Loucy (cell line): ENCODE results near the gene ITIH1.

Source experiments
- H2AFZ ChIP-seq: fragments of 200-600 bp; sonication (generic); 2 replicates; pipeline ENCODE4 v1.6.0; 2016; ENCODE audit warnings: antibody characterized with exemption, mild to moderate bottlenecking, low read length, moderate library complexity
- H3F3A ChIP-seq: fragments of 200-600 bp; 2 replicates; pipeline ENCODE4 v1.6.0; 2016; ENCODE audit warnings: antibody characterized with exemption, low read depth, mild to moderate bottlenecking
- H3K27me3 ChIP-seq: fragments of 200-600 bp; sonication (generic); 2 replicates; pipeline ENCODE4 v1.6.1; 2014; ENCODE audit warnings: low read length, mild to moderate bottlenecking; ENCODE audit not compliant: insufficient read depth, poor library complexity, severe bottlenecking
- H3K36me3 ChIP-seq: fragments of 200-600 bp; sonication (generic); 2 replicates; pipeline ENCODE4 v1.6.1; 2016; ENCODE audit warnings: low read length; ENCODE audit not compliant: insufficient read depth
- H3K4me1 ChIP-seq: fragments of 200-600 bp; sonication (generic); 2 replicates; pipeline ENCODE4 v1.5.1; 2014; ENCODE audit warnings: low read length, mild to moderate bottlenecking; ENCODE audit not compliant: insufficient read depth, poor library complexity, severe bottlenecking
- H3K4me2 ChIP-seq: fragments of 200-600 bp; sonication (generic); 2 replicates; pipeline ENCODE4 v1.6.0; 2014; ENCODE audit warnings: antibody characterized with exemption, low read length, low read depth, mild to moderate bottlenecking; ENCODE audit not compliant: poor library complexity, severe bottlenecking
- H3K4me3 ChIP-seq: fragments of 200-600 bp; sonication (generic); 2 replicates; pipeline ENCODE4 v1.5.1; 2014; ENCODE audit warnings: low read length, mild to moderate bottlenecking, mixed read lengths; ENCODE audit not compliant: poor library complexity, severe bottlenecking
- H3K79me2 ChIP-seq: fragments of 200-600 bp; sonication (generic); 2 replicates; pipeline ENCODE4 v1.6.1; 2014; ENCODE audit warnings: low read length; ENCODE audit not compliant: insufficient read depth
- H3K9ac ChIP-seq: fragments of 200-600 bp; sonication (generic); 2 replicates; pipeline ENCODE4 v1.6.0; 2014; ENCODE audit warnings: mild to moderate bottlenecking, low read depth, low read length, moderate library complexity; ENCODE audit not compliant: poor library complexity, severe bottlenecking
- H3K9me2 ChIP-seq: fragments of 200-600 bp; sonication (generic); replicated peaks from 2 replicates; pipeline ENCODE4 v1.6.1; 2016; ENCODE audit warnings: low read depth, low read length, mixed read lengths
- H3K9me3 ChIP-seq: fragments of 200-600 bp; sonication (generic); 2 replicates; pipeline ENCODE4 v1.6.1; 2014; ENCODE audit warnings: mild to moderate bottlenecking, antibody characterized with exemption, low read length, low read depth; ENCODE audit not compliant: insufficient read depth
- H4K20me1 ChIP-seq: fragments of 200-600 bp; sonication (generic); 2 replicates; pipeline ENCODE4 v1.6.0; 2014; ENCODE audit warnings: antibody characterized with exemption, low read length, mild to moderate bottlenecking; ENCODE audit not compliant: insufficient read depth, poor library complexity, severe bottlenecking
- EZH2phosphoT487 ChIP-seq: fragments of 200-600 bp; IDR thresholded peaks from 2 replicates; pipeline ENCODE4 v1.6.1; 2018; ENCODE audit warnings: antibody characterized with exemption, mild to moderate bottlenecking, moderate library complexity, borderline replicate concordance
- TF ChIP-seq, protein P1 (sequence below): fragments of 200-600 bp; sonication (generic); conservative IDR thresholded peaks from 2 replicates; pipeline ENCODE4 v1.5.1; 2014; ENCODE audit warnings: mild to moderate bottlenecking, antibody characterized with exemption, low read length

ITIH1 gene

DNA sequence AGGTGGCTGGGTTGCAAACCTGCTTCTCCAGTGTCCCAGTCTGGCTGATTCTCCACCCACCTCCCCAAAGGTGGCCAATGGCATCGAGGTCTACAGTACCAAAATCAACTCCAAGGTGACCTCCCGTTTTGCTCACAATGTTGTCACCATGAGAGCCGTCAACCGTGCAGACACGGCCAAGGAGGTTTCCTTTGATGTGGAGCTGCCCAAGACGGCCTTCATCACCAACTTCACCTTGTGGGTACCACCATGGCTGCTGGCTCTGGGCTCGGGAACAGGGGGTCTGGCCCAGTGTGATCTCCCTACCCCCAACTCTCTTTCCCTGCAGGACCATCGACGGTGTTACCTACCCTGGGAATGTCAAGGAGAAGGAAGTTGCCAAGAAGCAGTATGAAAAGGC lies 19.0 kb downstream of the ITIH1 start:
- no peak overlapping the region for H3K4me2 ChIP-seq

DNA sequence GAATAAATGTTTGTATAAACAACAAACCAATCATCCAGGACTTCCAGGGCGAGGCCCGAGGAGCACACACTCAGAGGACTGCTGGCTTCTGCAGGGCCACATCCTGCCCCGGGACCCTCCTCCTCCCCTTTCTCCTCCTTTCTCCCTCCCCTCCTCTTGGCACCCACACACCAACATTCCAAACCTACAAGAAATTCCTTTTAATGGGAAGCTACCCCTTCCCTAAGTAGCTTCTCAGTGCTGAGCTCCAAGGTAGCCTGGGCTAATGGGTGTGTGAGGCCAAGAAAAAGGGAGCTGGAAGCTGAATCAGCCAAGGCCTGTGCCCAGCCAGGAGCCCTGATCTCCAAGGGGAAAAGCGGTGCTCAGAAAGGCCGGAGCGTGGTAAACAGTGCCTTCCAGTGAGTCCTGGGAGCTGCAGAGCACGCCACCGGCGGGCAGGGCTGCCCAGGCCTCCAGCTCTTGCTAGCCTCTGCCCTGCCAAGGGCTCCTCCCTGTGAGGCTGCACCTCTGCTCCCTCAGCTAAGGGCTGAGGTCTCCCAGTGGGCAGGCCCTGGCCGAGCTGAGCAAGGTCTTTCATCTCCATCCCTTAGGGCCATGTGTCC lies 21.1 kb downstream of the ITIH1 start:
- Histone ChIP-seq H3K9ac (no peak overlapping the region), H3K9me2 (no peaks in the 10 kb centered on the region), H3K27me3 (no peaks in the 10 kb centered on the region), H3K9me3 (no peaks in the 10 kb centered on the region), H3K4me1 (no peaks in the 10 kb centered on the region), H2AFZ (no peak overlapping the region), H3K36me3 (no peaks in the 10 kb centered on the region), H3K4me2 (no peak overlapping the region), H3F3A (no peaks in the 10 kb centered on the region), H3K4me3 (no peak overlapping the region), H3K79me2 (no peaks in the 10 kb centered on the region), H4K20me1 (no peaks in the 10 kb centered on the region)
- no peak for TF ChIP-seq EZH2phosphoT487
- TF ChIP-seq, protein P1, sequence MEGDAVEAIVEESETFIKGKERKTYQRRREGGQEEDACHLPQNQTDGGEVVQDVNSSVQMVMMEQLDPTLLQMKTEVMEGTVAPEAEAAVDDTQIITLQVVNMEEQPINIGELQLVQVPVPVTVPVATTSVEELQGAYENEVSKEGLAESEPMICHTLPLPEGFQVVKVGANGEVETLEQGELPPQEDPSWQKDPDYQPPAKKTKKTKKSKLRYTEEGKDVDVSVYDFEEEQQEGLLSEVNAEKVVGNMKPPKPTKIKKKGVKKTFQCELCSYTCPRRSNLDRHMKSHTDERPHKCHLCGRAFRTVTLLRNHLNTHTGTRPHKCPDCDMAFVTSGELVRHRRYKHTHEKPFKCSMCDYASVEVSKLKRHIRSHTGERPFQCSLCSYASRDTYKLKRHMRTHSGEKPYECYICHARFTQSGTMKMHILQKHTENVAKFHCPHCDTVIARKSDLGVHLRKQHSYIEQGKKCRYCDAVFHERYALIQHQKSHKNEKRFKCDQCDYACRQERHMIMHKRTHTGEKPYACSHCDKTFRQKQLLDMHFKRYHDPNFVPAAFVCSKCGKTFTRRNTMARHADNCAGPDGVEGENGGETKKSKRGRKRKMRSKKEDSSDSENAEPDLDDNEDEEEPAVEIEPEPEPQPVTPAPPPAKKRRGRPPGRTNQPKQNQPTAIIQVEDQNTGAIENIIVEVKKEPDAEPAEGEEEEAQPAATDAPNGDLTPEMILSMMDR = no peak

More for the DNA sequence above, 19.0 kb downstream of the ITIH1 start:
- Histone ChIP-seq H3K4me3 (no peak overlapping the region), H3K9ac (no peak overlapping the region), H3K9me2 (no peaks in the 10 kb centered on the region), H3K36me3 (no peaks in the 10 kb centered on the region), H3K4me1 (no peaks in the 10 kb centered on the region), H3K79me2 (no peaks in the 10 kb centered on the region), H3K27me3 (no peaks in the 10 kb centered on the region), H3F3A (no peaks in the 10 kb centered on the region), H2AFZ (no peak overlapping the region), H4K20me1 (no peaks in the 10 kb centered on the region), H3K9me3 (no peaks in the 10 kb centered on the region)
- TF ChIP-seq, protein P1 = no peak
- TF ChIP-seq EZH2phosphoT487 = no peak

DNA sequence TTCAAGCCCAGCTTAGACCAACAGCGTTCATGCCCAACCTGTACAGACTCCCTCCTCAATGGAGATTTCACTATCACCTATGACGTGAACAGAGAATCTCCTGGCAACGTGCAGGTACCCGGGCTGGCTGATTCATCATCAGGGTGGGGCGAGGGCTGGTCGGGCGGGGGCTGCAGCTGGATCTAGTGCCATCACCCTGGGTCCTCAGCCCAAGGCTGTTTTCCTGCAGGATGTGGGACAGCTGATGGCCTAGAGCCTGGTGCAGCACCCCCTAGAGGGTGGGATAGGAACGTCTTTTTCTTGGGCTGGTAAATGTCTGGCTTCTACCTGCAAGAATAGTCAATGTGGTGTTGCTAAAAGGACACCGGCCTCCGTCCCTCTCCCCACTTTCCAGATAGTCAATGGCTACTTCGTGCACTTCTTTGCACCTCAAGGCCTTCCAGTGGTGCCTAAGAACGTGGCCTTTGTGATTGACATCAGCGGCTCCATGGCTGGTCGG lies 21.6 kb downstream of the ITIH1 start:
- H4K20me1 ChIP-seq = no peaks in the 10 kb centered on the region
- TF ChIP-seq, protein P1 = peak; percentile 83
- no peak for TF ChIP-seq EZH2phosphoT487
- H2AFZ ChIP-seq = no peak overlapping the region
- H3F3A ChIP-seq = no peaks in the 10 kb centered on the region
- no peaks in the 10 kb centered on the region for H3K27me3 ChIP-seq
- no peaks in the 10 kb centered on the region for H3K9me2 ChIP-seq
- no peak overlapping the region for H3K4me3 ChIP-seq
- H3K4me1 ChIP-seq = no peaks in the 10 kb centered on the region
- no peak overlapping the region for H3K4me2 ChIP-seq
- H3K36me3 ChIP-seq = no peaks in the 10 kb centered on the region
- no peaks in the 10 kb centered on the region for H3K9me3 ChIP-seq
- H3K9ac ChIP-seq = no peak overlapping the region
- H3K79me2 ChIP-seq = no peaks in the 10 kb centered on the region
